Glomerular visceral epithelial cell (primary cell): ENCODE data around the gene GGT6.
A peak's percentile ranks its signal among the peaks of the same experiment; 100 is the strongest.
"Not testable (repeated sequence)": the region's sequence is repeated elsewhere in the genome, so short reads cannot be mapped to it uniquely, and the experiment has no call there.

Experiments
- DNase-seq: peaks from one replicate; pipeline ENCODE4 v3.0.0-alpha.2; 2016; ENCODE audit errors: extremely low spot score

GGT6 gene

GRCh38 chr17:4591529-4591928, 31.2 kb upstream of the GGT6 start:
- DNase-seq, result peak; percentile 47

GRCh38 chr17:4590981-4591453, 30.6 kb upstream of the GGT6 start:
- no peak for DNase-seq

GRCh38 chr17:4590042-4590441, 29.7 kb upstream of the GGT6 start:
- DNase-seq, result not testable (repeated sequence)

- DNase-seq, result no peak
These were observed 28.7 kb upstream of the GGT6 start for GRCh38 chr17:4588898-4589625.

GRCh38 chr17:4588391-4588790, 28.0 kb upstream of the GGT6 start:
- no peak for DNase-seq

GRCh38 chr17:4587803-4588202, 27.4 kb upstream of the GGT6 start:
- no peak for DNase-seq

- no peak for DNase-seq
These were observed 26.8 kb upstream of the GGT6 start for GRCh38 chr17:4587195-4587594.

- no peak for DNase-seq
These were observed 25.7 kb upstream of the GGT6 start for GRCh38 chr17:4586043-4586442.

- no peak for DNase-seq
These were observed 25.2 kb upstream of the GGT6 start for GRCh38 chr17:4585638-4585994.

GRCh38 chr17:4584917-4585637, 24.7 kb upstream of the GGT6 start:
- peak; percentile 68 for DNase-seq

GRCh38 chr17:4584101-4584916, 23.9 kb upstream of the GGT6 start, which contains the start of gene SMTNL2:
TSS of gene SMTNL2 (plus strand) at chr17:4584529. CDS start at chr17:4584606, 77 bp downstream.
- no peak for DNase-seq

- DNase-seq, result peak; percentile 24
These were observed 23.4 kb upstream of the GGT6 start for GRCh38 chr17:4583782-4584100.

GRCh38 chr17:4583206-4583605, 22.8 kb upstream of the GGT6 start:
- DNase-seq, result no peak

GRCh38 chr17:4582691-4583090, 22.3 kb upstream of the GGT6 start:
- no peak for DNase-seq

- DNase-seq, result no peak
These were observed 21.7 kb upstream of the GGT6 start for GRCh38 chr17:4582101-4582501.

- no peak for DNase-seq
These were observed 19.9 kb upstream of the GGT6 start for GRCh38 chr17:4580291-4580690.

- no peak for DNase-seq
These were observed 19.3 kb upstream of the GGT6 start for GRCh38 chr17:4579678-4580077.

- DNase-seq, result not testable (repeated sequence)
These were observed 18.0 kb upstream of the GGT6 start for GRCh38 chr17:4578349-4578748.

- no peak for DNase-seq
These were observed 17.1 kb upstream of the GGT6 start for GRCh38 chr17:4577386-4577993.

GRCh38 chr17:4576729-4577322, 16.4 kb upstream of the GGT6 start:
- DNase-seq, result no peak

- DNase-seq, result no peak
These were observed 15.8 kb upstream of the GGT6 start for GRCh38 chr17:4576161-4576558.
